Effector CD4-positive, alpha-beta T cell (primary cell): ENCODE results near the gene ISYNA1.

Experiments
- DNase-seq: peaks from one replicate; pipeline ENCODE4 v3.0.0-alpha.2; 2020

The ISYNA1 gene

GRCh38 chr19:18466354-18466753 lies 28.4 kb upstream of the ISYNA1 start:
- no peak for DNase-seq

GRCh38 chr19:18465964-18466339 lies 28.0 kb upstream of the ISYNA1 start:
- no peak for DNase-seq

- DNase-seq: no peak
Measured at GRCh38 chr19:18465214-18465963, 27.5 kb upstream of the ISYNA1 start.

DNA sequence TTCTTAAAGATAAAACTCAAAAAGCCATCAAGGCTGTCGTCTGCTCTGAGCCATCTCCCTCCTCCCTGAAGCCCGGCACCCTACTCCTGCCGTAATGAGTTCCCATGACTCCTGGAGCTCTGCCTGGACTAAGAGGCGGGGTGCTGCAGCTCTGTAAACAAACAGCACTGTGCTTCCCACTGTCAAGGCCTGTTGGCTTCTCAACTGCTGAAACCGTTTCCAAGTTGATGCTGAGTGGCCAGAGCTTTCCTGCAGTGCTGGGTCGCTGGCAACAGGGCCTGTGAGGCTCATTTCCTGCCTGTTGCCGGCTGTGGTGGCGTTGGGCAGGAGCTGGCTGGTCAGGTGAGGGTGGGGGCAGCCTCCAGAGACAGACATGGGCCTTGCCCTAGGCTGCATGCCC lies 26.7 kb upstream of the ISYNA1 start:
- DNase-seq: no peak

GRCh38 chr19:18461471-18461870 lies 23.5 kb upstream of the ISYNA1 start:
- no peak for DNase-seq

DNA sequence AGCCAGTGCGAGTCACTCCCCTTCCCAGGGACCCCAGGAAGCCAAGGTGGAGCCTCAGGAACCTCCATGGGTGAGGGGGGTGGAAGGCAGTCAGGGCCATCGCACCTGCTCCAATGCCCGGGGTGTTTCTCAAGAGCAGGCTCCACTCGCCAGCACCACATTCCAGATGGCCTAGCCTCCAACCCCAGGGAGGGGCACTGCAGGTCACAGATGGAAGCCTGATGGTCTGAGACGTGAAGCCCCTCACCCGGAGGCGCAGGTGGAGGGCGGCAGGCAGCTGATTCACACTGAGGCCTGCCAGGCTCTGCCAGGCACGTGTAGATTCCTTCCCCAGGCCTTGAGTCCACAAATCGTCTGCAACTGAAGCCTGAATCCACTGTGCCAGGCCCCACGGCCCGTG lies 23.0 kb upstream of the ISYNA1 start:
- DNase-seq: no peak

DNA sequence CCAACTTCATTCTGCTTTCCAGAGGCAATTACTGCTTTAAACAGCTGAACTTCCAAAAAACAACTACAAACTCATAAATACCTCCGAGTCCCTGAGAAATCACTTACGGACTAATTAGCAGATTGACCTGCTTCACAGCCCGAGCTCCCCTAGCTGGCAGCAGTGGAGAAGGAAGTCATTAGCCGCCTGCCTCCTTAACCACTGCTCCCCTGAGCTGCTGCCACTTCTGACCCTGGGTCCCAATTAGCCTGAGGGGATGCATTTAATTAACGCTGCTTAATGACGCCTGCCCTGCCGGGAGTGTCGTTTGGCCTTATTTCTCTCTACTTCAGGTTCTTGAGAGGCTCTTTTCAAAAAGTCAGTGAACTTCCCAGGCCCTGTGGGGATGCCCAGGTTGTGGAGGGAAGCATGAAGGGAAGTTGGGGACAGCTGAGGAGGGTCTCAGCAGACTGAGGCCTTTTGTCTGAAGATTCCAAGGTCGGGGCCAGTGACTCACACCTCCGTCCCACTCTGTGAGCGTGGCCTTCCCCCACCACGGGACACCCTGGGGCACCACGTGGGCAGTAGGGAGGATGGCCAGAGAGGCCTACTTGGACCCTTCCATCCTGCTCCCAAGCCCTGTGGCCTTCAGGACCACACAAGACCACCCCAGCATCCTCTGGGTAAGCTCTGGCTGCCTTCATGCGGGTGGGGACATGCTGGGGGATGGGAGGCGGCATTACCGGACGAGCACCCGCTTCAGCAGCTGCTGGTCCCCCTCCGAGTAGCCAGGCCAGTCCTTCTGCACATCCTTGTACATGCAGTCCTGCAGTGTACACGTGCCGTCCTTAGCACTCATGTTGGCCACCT lies 19.8 kb upstream of the ISYNA1 start:
- DNase-seq: no peak

- no peak for DNase-seq
Measured at GRCh38 chr19:18456974-18457373, 19.0 kb upstream of the ISYNA1 start.

- DNase-seq: no peak
Measured at GRCh38 chr19:18456279-18456678, 18.3 kb upstream of the ISYNA1 start.

DNA sequence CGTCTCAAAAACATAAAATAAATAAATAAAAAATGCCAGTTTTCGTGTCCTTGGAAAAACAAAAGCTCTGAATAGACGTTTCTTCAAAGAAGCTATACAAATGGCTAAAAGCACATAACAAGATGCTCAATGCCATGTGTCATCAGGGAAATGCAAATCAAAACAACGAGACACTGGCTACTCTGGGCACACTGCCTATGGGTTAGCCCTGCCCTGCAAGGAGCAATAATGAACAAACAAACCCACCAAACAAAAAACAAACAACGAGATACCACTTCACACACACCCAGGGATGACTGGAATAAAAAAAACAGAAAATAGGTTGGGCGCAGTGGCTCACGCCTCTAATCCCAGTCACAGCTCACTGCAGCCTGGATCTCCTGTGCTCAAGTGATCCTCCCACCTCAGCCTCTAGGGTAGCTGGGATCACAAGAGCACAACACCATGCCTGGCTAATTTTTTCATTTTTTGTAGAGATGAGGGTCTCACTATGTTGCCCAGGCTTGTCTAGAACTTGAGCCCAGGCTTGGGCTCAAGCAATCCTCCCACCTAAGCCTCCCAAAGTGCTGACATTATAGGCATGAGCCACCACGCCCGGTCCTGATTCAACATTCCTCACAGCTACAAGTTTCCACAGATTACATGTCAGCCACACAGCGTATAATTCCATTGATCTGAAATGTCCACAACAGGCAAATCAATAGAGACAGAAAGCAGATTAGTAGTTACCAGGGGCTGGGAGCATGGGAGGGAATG lies 15.5 kb upstream of the ISYNA1 start:
- DNase-seq: no peak

DNA sequence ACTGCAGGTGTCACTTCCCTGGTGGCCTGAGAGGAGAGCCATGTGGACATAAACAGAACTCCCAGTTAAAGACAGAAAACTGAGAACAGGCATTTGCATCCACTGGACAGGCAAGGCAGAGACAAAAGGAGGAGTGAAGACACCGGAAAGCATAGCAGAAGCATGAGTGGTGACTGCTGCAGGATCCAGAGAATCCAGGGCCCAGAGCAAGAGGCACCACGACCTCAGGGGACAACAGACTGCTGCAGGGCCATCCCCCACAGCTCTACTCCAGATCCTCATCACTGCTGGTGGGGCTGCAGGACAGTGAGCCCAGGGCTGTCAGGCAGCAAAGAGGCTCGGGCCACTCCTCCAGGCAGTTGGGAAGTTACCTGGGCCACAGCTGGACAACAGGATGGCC lies 14.5 kb upstream of the ISYNA1 start:
- DNase-seq: no peak

DNA sequence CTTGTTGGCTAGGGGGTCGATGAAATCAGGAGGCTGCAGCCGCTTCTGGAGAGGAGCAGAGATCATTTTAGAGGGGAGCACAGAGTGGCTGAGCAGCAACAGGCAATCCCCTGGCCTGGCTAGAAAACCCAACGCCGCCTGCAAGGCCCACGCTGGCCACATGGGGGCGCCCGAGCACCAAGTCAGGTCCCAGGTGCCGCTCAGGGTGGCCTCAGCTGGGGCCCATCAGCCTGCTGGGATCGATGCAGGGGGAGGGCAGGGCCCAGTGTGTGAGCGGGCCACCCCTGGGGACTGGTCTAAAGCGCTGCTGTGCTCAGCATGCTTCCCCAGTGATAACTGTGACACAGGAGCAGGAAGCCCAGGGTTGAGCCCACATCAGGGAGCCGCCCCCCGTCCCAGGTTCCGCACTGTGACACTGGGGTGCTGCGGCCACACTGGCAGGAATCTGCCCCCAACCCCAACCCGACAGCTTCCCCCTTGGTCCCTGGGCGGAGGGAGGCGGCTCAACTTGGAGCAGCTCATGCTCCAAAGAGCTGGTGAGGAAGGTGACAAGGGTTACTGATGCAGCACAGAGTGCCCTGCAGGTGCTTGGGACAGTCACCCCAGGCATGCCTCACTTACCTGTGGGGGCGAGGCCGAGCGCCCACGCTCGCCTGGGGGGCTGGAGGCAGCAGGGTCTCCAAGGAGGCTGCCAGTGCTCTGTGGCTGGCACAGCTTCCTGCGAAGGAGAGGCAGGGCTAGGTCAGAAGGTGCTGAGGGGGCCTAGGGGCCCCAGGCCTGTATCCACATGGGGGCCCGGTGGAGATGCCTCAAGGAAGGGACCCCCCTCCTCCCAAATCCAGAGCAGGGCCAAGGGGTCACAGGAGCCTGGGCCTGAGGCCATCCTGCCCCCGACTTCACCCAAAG lies 13.3 kb upstream of the ISYNA1 start:
- DNase-seq: peak; percentile 82

DNA sequence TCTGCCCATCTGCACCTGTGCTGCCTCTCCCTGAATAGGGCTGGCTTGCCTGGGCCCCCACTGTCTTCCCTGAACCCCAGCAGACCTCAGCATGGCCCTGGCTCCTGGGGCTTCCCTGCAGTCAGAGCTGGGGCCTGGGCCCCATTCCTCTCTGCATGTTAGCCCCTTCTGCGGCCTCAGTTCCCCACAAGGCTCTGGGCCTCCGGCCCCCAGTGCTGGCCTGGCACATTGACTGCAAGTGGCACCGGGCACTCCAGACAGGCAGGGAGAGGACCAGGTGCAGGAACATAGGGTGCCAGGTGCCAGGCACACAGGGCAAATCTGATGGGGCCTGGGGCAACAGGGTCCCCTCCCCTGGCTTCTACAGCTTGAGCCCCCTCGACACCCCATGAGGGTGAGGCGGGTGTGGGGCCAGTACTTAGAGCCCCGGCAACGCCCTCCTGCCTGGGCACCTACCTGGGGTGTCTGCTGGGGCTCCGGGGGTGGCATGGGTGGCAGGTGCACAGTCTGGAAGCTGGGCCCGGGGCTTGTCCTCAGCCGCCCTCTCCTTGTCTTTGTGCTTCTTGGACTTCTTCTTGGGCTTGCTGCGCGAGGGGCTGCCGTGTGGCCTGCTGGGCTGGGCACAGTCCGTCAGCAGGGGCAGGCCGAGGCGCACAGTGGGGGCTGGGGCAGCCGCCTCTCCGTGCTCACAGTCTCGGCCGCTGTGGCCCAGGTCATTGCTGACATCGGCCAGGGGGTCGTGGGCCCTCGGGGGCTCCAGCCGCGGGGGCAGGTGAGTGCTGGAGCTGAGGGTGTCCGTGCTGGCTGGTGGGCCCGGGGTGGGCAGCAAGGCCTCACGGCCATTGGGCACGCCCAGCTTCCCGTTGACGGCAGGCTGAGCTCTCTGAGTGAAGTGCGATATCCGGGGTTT lies 12.3 kb upstream of the ISYNA1 start:
- DNase-seq: no peak

DNA sequence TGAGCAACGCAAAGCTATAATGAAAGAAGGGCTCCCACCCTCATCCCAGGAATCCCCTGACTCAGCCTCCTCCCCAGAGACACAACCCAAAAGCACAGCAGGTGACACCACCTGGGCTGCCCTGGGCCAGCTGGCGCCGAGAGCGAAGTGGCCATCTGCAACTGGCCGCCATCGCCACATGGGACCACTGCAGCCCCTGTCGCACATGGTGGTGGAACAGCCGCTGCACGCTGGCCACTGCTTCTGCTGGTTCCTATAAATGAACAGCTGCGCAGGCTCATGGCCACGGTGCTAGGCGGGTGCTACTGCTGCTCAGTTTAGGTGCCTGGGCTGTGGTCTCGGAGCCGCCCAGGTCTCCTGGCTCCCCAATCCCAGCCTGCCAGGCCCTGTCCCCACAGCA lies 11.6 kb upstream of the ISYNA1 start:
- no peak for DNase-seq

DNA sequence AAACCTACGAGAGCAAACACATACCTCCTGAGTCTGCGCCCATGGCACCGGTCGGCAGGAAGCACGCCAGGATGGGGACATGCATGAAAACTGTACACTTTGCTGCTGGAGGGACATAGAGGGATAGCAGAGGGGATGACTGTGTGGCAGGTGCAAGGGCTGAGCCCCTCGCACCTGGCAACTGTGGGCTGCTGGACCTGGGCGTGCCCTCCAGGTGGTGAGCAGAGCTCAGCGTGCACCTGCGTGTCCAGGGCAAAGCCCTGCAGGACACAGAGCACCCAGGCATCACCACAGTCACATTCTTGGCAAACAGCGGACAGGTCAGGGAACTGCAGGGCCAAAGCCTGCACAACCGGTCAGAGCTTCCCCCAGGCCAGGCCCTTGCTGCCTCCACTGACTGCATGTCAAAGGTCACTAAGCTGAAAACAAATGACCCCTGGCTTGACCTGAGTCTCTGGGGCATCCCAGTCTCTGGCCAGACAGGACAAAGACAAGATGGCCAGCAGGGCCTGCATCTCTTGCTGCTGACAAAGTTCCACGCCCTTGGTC lies 9.0 kb upstream of the ISYNA1 start:
- no peak for DNase-seq

- DNase-seq: no peak
Measured at GRCh38 chr19:18446145-18446810, 8.3 kb upstream of the ISYNA1 start.

- no peak for DNase-seq
Measured at GRCh38 chr19:18445262-18445948, 7.5 kb upstream of the ISYNA1 start.

- no peak for DNase-seq
Measured at GRCh38 chr19:18444513-18444912, 6.6 kb upstream of the ISYNA1 start.

DNA sequence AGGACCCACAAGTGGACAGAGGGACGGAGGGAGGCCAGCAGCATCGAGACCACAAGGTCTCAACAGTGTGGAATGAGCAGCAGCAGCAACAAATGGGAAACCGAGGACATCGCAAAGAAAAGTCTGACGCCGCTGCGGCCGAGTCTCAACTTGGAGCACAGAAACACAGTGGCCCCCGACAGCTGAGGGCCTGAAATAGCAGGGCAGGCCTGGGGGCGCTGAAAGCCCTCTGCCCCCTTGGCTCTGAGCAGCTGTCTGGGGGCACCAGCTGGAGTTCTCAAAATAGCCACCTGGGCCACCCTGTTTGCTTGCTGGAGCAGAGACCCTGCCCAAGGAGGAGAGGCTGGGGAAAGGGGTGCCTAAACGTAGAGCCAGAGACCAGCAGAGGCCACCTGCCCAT lies 5.9 kb upstream of the ISYNA1 start:
- DNase-seq: no peak

DNA sequence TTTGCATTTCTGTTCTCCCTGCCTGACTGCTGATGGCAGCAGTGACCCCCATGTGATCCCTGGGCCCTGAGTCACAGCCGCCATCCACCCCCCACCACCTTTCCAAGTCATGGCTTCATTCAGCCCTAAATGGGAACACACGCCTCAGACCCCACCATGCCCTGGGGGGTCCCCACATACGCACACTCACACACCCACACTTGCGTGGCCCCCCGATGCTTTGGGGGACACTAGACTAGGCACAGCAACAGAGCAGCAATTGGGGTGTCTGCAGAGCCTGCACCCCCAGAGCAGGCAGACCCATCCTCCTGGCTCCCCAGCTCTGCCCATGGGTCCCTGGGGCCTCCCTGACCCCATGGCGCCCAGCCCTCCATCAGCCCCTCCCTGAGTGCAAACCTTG lies 5.5 kb upstream of the ISYNA1 start:
- no peak for DNase-seq
